H1 (cell line): Measurements from ENCODE around the gene PLEKHN1. TPM values are rescaled to one million over a fixed set of nuclear protein-coding genes. Genes with fewer than 3 reads are reported as not detected.

Experiments
- CTCF ChIA-PET: fragments of 300-600 bp; sonication (Branson Sonifier 250); formaldehyde crosslinking; loops from one replicate; lab custom pipeline; 2021; ENCODE audit not compliant: partially characterized antibody; lab: Charles Lee
- POLR2A ChIA-PET: fragments of 300-600 bp; sonication (Branson Sonifier 250); formaldehyde crosslinking; loops from one replicate; lab custom pipeline; 2021; ENCODE audit warnings: inconsistent platforms; ENCODE audit not compliant: partially characterized antibody; lab: Charles Lee
- DNase-seq, 2 experiments: peaks; one replicate each; pipeline versions ENCODE4 v3.0.0 to v3.0.0-alpha.2; 2010 to 2022; ENCODE audit warnings: low spot score in 2 of 2, low read depth in 1 of 2, mixed read lengths in 1 of 2
- FAIRE-seq: peaks from 2 replicates; lab custom pipeline; 2011; peaks lifted over from hg19 to GRCh38; lab: Jason Lieb, UNC
- H2AFZ ChIP-seq: 2 replicates; pipeline ENCODE4 v1.8.1; 2012; ENCODE audit warnings: low read length, inconsistent platforms
- H2AK5ac ChIP-seq: 2 replicates; pipeline ENCODE4 v1.6.1; 2013; ENCODE audit warnings: low read depth, low read length
- H2BK120ac ChIP-seq: replicated peaks from 2 replicates; pipeline ENCODE3; 2013; ENCODE audit warnings: low read depth, low read length, inconsistent platforms
- H2BK12ac ChIP-seq: 2 replicates; pipeline ENCODE4 v1.6.1; 2013; ENCODE audit warnings: low read depth, low read length
- H2BK15ac ChIP-seq: 2 replicates; pipeline ENCODE4 v1.6.1; 2013; ENCODE audit warnings: low read length
- H2BK20ac ChIP-seq: 2 replicates; pipeline ENCODE4 v1.6.1; 2013; ENCODE audit warnings: low read length
- H2BK5ac ChIP-seq: 2 replicates; pipeline ENCODE4 v1.6.1; 2013; ENCODE audit warnings: low read depth, low read length
- H3K14ac ChIP-seq: 2 replicates; pipeline ENCODE4 v1.6.1; 2013; ENCODE audit warnings: inconsistent platforms; ENCODE audit not compliant: insufficient read length
- H3K18ac ChIP-seq: 2 replicates; pipeline ENCODE4 v1.6.1; 2013; ENCODE audit warnings: low read length; ENCODE audit errors: extremely low read depth
- H3K23ac ChIP-seq: 2 replicates; pipeline ENCODE4 v1.6.1; 2013; ENCODE audit warnings: inconsistent platforms; ENCODE audit not compliant: insufficient read length
- H3K23me2 ChIP-seq: 2 replicates; pipeline ENCODE4 v1.6.1; 2013; ENCODE audit warnings: low read depth, low read length
- H3K27ac ChIP-seq: 2 replicates; pipeline ENCODE4 v1.6.1; 2011; ENCODE audit warnings: low read depth, low read length, inconsistent platforms
- H3K27me3 ChIP-seq, 4 experiments: replicated peaks in 1 of 4; 1 replicate in 1 of 4; 2 replicates in 3 of 4; pipeline versions ENCODE4 v1.6.1 to v1.8.1; 2011 to 2013; ENCODE audit warnings: low read length in 3 of 4, mild to moderate bottlenecking in 3 of 4, inconsistent platforms in 2 of 4, mixed read lengths in 2 of 4, moderate library complexity in 1 of 4; ENCODE audit not compliant: control insufficient read depth in 3 of 4, insufficient read depth in 3 of 4; ENCODE audit errors: extremely low read depth in 1 of 4
- H3K36me3 ChIP-seq, 4 experiments: 2 replicates each; pipeline versions ENCODE4 v1.6.1 to v1.8.1; 2011 to 2013; ENCODE audit warnings: mild to moderate bottlenecking in 4 of 4, low read length in 3 of 4, moderate library complexity in 2 of 4, control low read depth in 1 of 4, inconsistent platforms in 1 of 4; ENCODE audit not compliant: insufficient read depth in 4 of 4, control insufficient read depth in 2 of 4
- H3K4ac ChIP-seq: replicated peaks from 2 replicates; pipeline ENCODE3; 2013; ENCODE audit warnings: low read length, low read depth, mixed read lengths, inconsistent platforms; ENCODE audit not compliant: insufficient read length
- H3K4me1 ChIP-seq, 4 experiments: replicated peaks in 1 of 4; 1 replicate in 1 of 4; 2 replicates in 3 of 4; pipeline versions ENCODE4 v1.6.1 to v1.8.1; 2011 to 2013; ENCODE audit warnings: low read length in 3 of 4, inconsistent platforms in 2 of 4, mixed read lengths in 1 of 4; ENCODE audit not compliant: insufficient read depth in 4 of 4, control insufficient read depth in 3 of 4
- H3K4me2 ChIP-seq, 2 experiments: 2 replicates each; pipeline versions ENCODE4 v1.6.1 to v1.8.1; 2011 to 2013; ENCODE audit warnings: low read depth in 2 of 2, low read length in 2 of 2, control low read depth in 1 of 2, inconsistent platforms in 1 of 2, mild to moderate bottlenecking in 1 of 2; ENCODE audit not compliant: insufficient read depth in 1 of 2
- H3K4me3 ChIP-seq, 4 experiments: fragments of 200-600, 300-600 bp in 1 of 4; sonication (generic), shearing (Covaris generic), sonication (Bioruptor Twin) in 1 of 4; 2 replicates each; pipeline versions ENCODE4 v1.5.1 to v1.8.1; 2011 to 2016; ENCODE audit warnings: low read length in 4 of 4, low read depth in 3 of 4, control low read depth in 2 of 4, inconsistent platforms in 2 of 4, mild to moderate bottlenecking in 2 of 4, mixed read lengths in 1 of 4, moderate library complexity in 1 of 4; ENCODE audit not compliant: insufficient read depth in 2 of 4; ENCODE audit errors: extremely low read depth in 1 of 4
- H3K56ac ChIP-seq: replicated peaks from 2 replicates; pipeline ENCODE3; 2013; ENCODE audit warnings: low read depth, mild to moderate bottlenecking, mixed read lengths, low read length, inconsistent platforms; ENCODE audit not compliant: insufficient read length
- H3K79me1 ChIP-seq: 2 replicates; pipeline ENCODE4 v1.6.1; 2013; ENCODE audit warnings: low read depth, low read length, control low read depth
- H3K79me2 ChIP-seq, 2 experiments: 2 replicates each; pipeline versions ENCODE4 v1.6.1 to v1.8.1; 2012 to 2013; ENCODE audit warnings: low read length in 2 of 2, mild to moderate bottlenecking in 2 of 2, inconsistent platforms in 1 of 2; ENCODE audit not compliant: insufficient read depth in 2 of 2, control insufficient read depth in 1 of 2
- H3K9ac ChIP-seq, 4 experiments: replicated peaks in 1 of 4; 1 replicate in 1 of 4; 2 replicates in 3 of 4; pipeline versions ENCODE4 v1.6.1 to v1.8.1; 2011 to 2013; ENCODE audit warnings: low read depth in 3 of 4, low read length in 3 of 4, control low read depth in 2 of 4, mild to moderate bottlenecking in 2 of 4, moderate library complexity in 2 of 4, inconsistent platforms in 1 of 4; ENCODE audit errors: extremely low read depth in 1 of 4
- H3K9me3 ChIP-seq, 2 experiments: 2 replicates each; pipeline versions ENCODE4 v1.6.1 to v1.8.1; 2012 to 2013; ENCODE audit warnings: mild to moderate bottlenecking in 2 of 2, moderate library complexity in 2 of 2, control low read depth in 1 of 2, inconsistent platforms in 1 of 2, low read depth in 1 of 2, low read length in 1 of 2, mixed read lengths in 1 of 2; ENCODE audit not compliant: insufficient read depth in 2 of 2
- H4K20me1 ChIP-seq, 2 experiments: replicated peaks in 1 of 2; 2 replicates each; pipeline versions ENCODE3 to v1.8.1; 2011 to 2013; ENCODE audit warnings: inconsistent platforms in 2 of 2, low read length in 2 of 2, mild to moderate bottlenecking in 1 of 2; ENCODE audit not compliant: insufficient read depth in 2 of 2, control insufficient read depth in 1 of 2
- H4K5ac ChIP-seq: 2 replicates; pipeline ENCODE4 v1.6.1; 2013; ENCODE audit warnings: low read length, low read depth, mixed read lengths, inconsistent platforms; ENCODE audit not compliant: insufficient read length
- H4K8ac ChIP-seq: 2 replicates; pipeline ENCODE4 v1.8.0; 2013; ENCODE audit warnings: mild to moderate bottlenecking, moderate library complexity, low read length, inconsistent platforms; ENCODE audit not compliant: insufficient read depth; ENCODE audit errors: extremely low read depth
- H4K91ac ChIP-seq: replicated peaks from 2 replicates; pipeline ENCODE3; 2013; ENCODE audit warnings: low read length, mixed read lengths, inconsistent platforms; ENCODE audit not compliant: insufficient read length
- ASH2L ChIP-seq: fragments of 200-600, 300-600 bp; sonication (generic); IDR thresholded peaks from one replicate; pipeline ENCODE4 v1.7.1; 2017; ENCODE audit warnings: low read length
- BCL11A ChIP-seq, 2 experiments: IDR thresholded peaks; one replicate each; pipeline ENCODE4 v1.6.1; 2011; ENCODE audit warnings: low read depth in 2 of 2, low read length in 2 of 2, mild to moderate bottlenecking in 2 of 2
- CHD1 ChIP-seq: IDR thresholded peaks from 2 replicates; pipeline ENCODE4 v1.6.1; 2012; ENCODE audit warnings: low read depth, low read length, improper control_type of control experiment
- KDM4A ChIP-seq: IDR thresholded peaks from one replicate; pipeline ENCODE4 v1.7.1; 2012; ENCODE audit warnings: low read depth, mild to moderate bottlenecking, moderate library complexity, low read length, inconsistent platforms; ENCODE audit not compliant: severe bottlenecking
- NRF1 ChIP-seq: IDR thresholded peaks from 2 replicates; pipeline ENCODE4 v1.6.1; 2011; ENCODE audit warnings: mild to moderate bottlenecking, low read depth, low read length, improper control_type of control experiment
- SIN3A ChIP-seq, 2 experiments: IDR thresholded peaks in 1 of 2; conservative IDR thresholded peaks in 1 of 2; 2 replicates each; pipeline ENCODE4 v1.6.1; 2011 to 2012; ENCODE audit warnings: low read length in 2 of 2, improper control_type of control experiment in 1 of 2, low read depth in 1 of 2, mild to moderate bottlenecking in 1 of 2
- SP1 ChIP-seq: IDR thresholded peaks from 2 replicates; pipeline ENCODE4 v1.6.1; 2011; ENCODE audit warnings: low read depth, low read length
- SRF ChIP-seq: IDR thresholded peaks from 2 replicates; pipeline ENCODE4 v1.6.1; 2011; ENCODE audit warnings: mild to moderate bottlenecking, low read depth, low read length, moderate library complexity
- TBP ChIP-seq: IDR thresholded peaks from 2 replicates; pipeline ENCODE4 v1.6.1; 2011; ENCODE audit warnings: low read depth, low read length, improper control_type of control experiment
- WGBS, 2 experiments: shearing (Covaris generic) in 1 of 2; methylation state at CpG; one replicate each; pipeline versions ENCODE4 v1.1.6 to v1.1.7; 2013 to 2015; ENCODE audit warnings: low lambda C conversion rate in 2 of 2, mixed read lengths in 2 of 2, inconsistent platforms in 1 of 2, low coverage in 1 of 2, missing lambda C conversion rate in 1 of 2; ENCODE audit not compliant: insufficient replicate concordance in 2 of 2, insufficient coverage in 1 of 2, insufficient read length in 1 of 2; ENCODE audit errors: extremely low coverage in 1 of 2, missing lambda C conversion rate in 1 of 2; 5-methylcytosine and 5-hydroxymethylcytosine counted together
- polyA plus RNA-seq, 7 experiments: library from polyadenylated mRNA; depleted of rRNA in 3 of 7; stranded (reverse) in 5 of 7; unstranded in 2 of 7; fragments of >200 nt in 5 of 7; fragments of 200-250 nt in 2 of 7; gene quantifications; 1 replicate in 5 of 7; 2 replicates in 1 of 7; 4 replicates in 1 of 7; pipeline versions ENCODE4 v1.2.1 to v1.2.3, GENCODE V29; 2011 to 2013; ENCODE audit warnings: missing spikeins in 2 of 7, mixed read lengths in 2 of 7
- total RNA-seq: library from RNA; stranded (reverse); fragmentation: NEBNext Ultra II Directional; extraction: Animal tissue kit (Norgen Biotek cat#: 25700); gene quantifications from 2 replicates; pipeline ENCODE4 v1.2.1, GENCODE V29; 2021
- TF ChIP-seq, protein P1 (sequence below): IDR thresholded peaks from 2 replicates; pipeline ENCODE4 v1.6.1; 2012; ENCODE audit warnings: inconsistent platforms

The PLEKHN1 gene
- total and polyA plus RNA-seq, 2 of the 8 experiments (the other 6 are each of a cell fraction or from before 2014, with no cell fraction given): 0.39 to 1.5 TPM

DNA sequence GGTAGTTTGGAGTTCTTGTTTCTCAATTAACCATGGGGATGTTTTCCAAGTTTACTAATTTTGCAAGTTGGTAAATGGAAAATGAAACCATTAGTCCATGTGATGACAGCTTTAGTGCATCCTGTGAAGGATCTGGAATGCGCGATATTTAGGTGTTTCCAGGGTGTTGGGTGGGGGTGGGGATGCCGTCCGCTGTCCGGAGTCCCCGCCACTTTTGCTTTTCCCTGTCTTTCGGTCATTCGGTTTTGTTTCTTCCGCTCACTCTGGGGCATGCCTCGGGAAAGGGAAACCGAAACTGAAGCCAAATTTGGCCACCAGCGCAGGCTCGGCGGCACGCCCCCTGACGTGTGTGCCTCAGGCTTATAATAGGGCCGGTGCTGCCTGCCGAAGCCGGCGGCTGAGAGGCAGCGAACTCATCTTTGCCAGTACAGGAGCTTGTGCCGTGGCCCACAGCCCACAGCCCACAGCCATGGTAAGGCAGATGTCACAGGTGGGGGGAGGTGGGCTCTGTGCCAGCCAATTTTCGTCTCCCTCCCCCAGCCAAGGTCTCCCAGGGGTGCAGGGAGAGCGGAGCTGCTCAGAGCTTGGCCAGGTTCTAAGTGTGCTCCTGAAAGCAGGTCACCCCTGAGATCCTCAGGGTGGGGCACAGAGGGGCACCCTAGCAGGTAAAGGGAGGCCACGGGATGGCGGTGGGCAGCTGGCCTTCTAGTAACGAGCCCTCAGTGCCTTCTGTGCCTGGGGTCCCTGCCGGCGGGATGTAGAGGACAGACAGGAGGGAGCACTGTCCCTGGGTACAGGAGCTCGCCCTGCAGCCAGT, 47.0 kb downstream of the PLEKHN1 start, which contains the start of gene ISG15:
ISG15 (plus strand) TSS at position 393 of the 817 bp plus-strand sequence; CDS start at position 470, 77 bp downstream.
- H2BK5ac ChIP-seq: peak within 1 kb of the TSS; percentile 92
- H3K79me2 ChIP-seq: no peaks in the 10 kb centered on the region
- H3K56ac ChIP-seq: peak within 1 kb of the TSS; percentile 5
- peak within 1 kb of the TSS; percentile 37 to 64 (median 59) for H3K4me3 ChIP-seq
- peak within 1 kb of the TSS; percentile 90 for H3K18ac ChIP-seq
- peaks cover 0 to 3% (median 0%) of the 10 kb centered on the region in 4 experiments; a peak in 3 of 7 replicates for H3K27me3 ChIP-seq
- H2AFZ ChIP-seq: peak within 1 kb of the TSS; percentile 29; the same call in 1 of the 2 replicates
- H2AK5ac ChIP-seq: peak within 1 kb of the TSS; percentile 69; the same call in 1 of the 2 replicates
- 13% methylated on average over 29 of the region's 30 CpGs; no CpG with 5 or more reads in 1 of the 2 experiments for WGBS, 2 experiments
- no peak within 1 kb of the TSS for H3K14ac ChIP-seq
- peaks cover 6% of the 10 kb centered on the region for H3K23me2 ChIP-seq
- peak within 1 kb of the TSS; percentile 99 for H2BK15ac ChIP-seq
- no peaks in the 10 kb centered on the region for H3K36me3 ChIP-seq
- no peaks in the 10 kb centered on the region for H4K20me1 ChIP-seq
- H2BK12ac ChIP-seq: peak within 1 kb of the TSS; percentile 99
- no peaks in the 10 kb centered on the region for H3K9me3 ChIP-seq
- H3K4me2 ChIP-seq: peak within 1 kb of the TSS; percentile 76 to 98
- H3K4me1 ChIP-seq: peaks cover 0 to 21% (median 15%) of the 10 kb centered on the region in 4 experiments; a peak in 6 of 7 replicates
- peak within 1 kb of the TSS; percentile 98 for H2BK20ac ChIP-seq
- no peak within 1 kb of the TSS for H3K23ac ChIP-seq
- H4K8ac ChIP-seq: peak within 1 kb of the TSS; percentile 97
- H2BK120ac ChIP-seq: no peak within 1 kb of the TSS
- H3K27ac ChIP-seq: peak within 1 kb of the TSS; percentile 61; the same call in 1 of the 2 replicates
- POLR2A ChIA-PET: interaction anchor here (0.6 to 14.9 kb wide), 9 partner anchors 10 to 609 kb away, joined by 3 to 245 read pairs (median 6); no protein-coding TSS in a partner anchor
- FAIRE-seq (peak; percentile 60), DNase-seq (peak in 1 of 2 experiments; percentile 86)
- no peaks in the 10 kb centered on the region for H3K79me1 ChIP-seq
- peak within 1 kb of the TSS; percentile 81 for H3K4ac ChIP-seq
- peak within 1 kb of the TSS; percentile 68 for H4K91ac ChIP-seq
- H4K5ac ChIP-seq: peak within 1 kb of the TSS; percentile 71
- peak within 1 kb of the TSS in 3 of 4 experiments; percentile 46 to 62 (median 60); a peak in 5 of 7 replicates for H3K9ac ChIP-seq
- CTCF ChIA-PET: interaction anchor here (0.5 to 7.8 kb wide), 12 partner anchors 8 to 109 kb away, joined by 3 to 74 read pairs (median 10); partner anchors contain the start of genes HES4 and PERM1
- TF ChIP-seq, protein P1, sequence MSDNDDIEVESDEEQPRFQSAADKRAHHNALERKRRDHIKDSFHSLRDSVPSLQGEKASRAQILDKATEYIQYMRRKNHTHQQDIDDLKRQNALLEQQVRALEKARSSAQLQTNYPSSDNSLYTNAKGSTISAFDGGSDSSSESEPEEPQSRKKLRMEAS: 0 out of 2 replicates have a peak, but pooled peaks have one; percentile 23
- TF ChIP-seq ASH2L: peak; percentile 73
- TF ChIP-seq TBP: peak; percentile 80
- peak; percentile 57 for TF ChIP-seq KDM4A
- peak; percentile 81 for TF ChIP-seq SRF
- TF ChIP-seq SIN3A (conservative IDR thresholded peaks at IDR 0.05 in 1 of 2, IDR thresholded peaks at IDR 0.05 in 1 of 2; ENCODE audit: low read depth in 1 of 2, low read length in 2 of 2): peak in 1 of 2 experiments; percentile 78; a peak in 2 of 4 replicates
- TF ChIP-seq NRF1: peak; percentile 11; the same call in 1 of the 2 replicates
- TF ChIP-seq CHD1: no peak
- TF ChIP-seq BCL11A (IDR thresholded peaks at IDR 0.05; ENCODE audit: low read depth in 2 of 2, low read length in 2 of 2): no peak
- 0 out of 2 replicates have a peak, but pooled peaks have one; percentile 28 for TF ChIP-seq SP1
